ENCODE data around the gene MLKL.

- no peak for TF ChIP-seq CTCF (IDR thresholded peaks at IDR 0.05)
- peak in 1 of 2 donors; percentile 67 for TF ChIP-seq POLR2A (IDR thresholded peaks at IDR 0.05)
Observed at GRCh38 chr16:74743668-74744299, 43.1 kb upstream of the MLKL start.
